Endothelial cell of umbilical vein (primary cell): ENCODE data around the gene KCNK16. TPM values are rescaled to one million over a fixed set of nuclear protein-coding genes. Genes with fewer than 3 reads are reported as not detected.

Experiments
- BruUV-seq: library from RNA; stranded (reverse); fragments of 400-500 nt; replicated peaks from 2 replicates; lab custom pipeline; 2021; lab: Mats Ljungman, UMichigan
- CTCF ChIA-PET: fragments of 300-600, 350-600 bp; sonication (Branson Sonifier 250); formaldehyde crosslinking; loops from one replicate; lab custom pipeline; 2021; ENCODE audit warnings: antibody characterized with exemption, inconsistent platforms; lab: Charles Lee
- POLR2A ChIA-PET: fragments of 300-600, 350-600 bp; sonication (Branson Sonifier 250); formaldehyde crosslinking; loops from one replicate; lab custom pipeline; 2021; ENCODE audit warnings: antibody characterized with exemption, inconsistent platforms; lab: Charles Lee
- DNase-seq: peaks from one replicate; pipeline ENCODE4 v3.0.0-alpha.2; 2011; ENCODE audit warnings: low read depth, low spot score
- FAIRE-seq: peaks from 2 replicates; lab custom pipeline; 2011; peaks lifted over from hg19 to GRCh38; lab: Jason Lieb, UNC
- H2AFZ ChIP-seq: 2 replicates; pipeline ENCODE4 v1.6.0; 2012; ENCODE audit warnings: low read depth, low read length, control low read depth, inconsistent platforms
- H3K27ac ChIP-seq: 2 replicates; pipeline ENCODE4 v1.5.1; 2011; ENCODE audit warnings: low read depth, mild to moderate bottlenecking, control low read depth, low read length, moderate library complexity; ENCODE audit not compliant: insufficient read depth
- H3K27me3 ChIP-seq, 2 experiments: 2 replicates each; pipeline versions ENCODE4 v1.6.0 to v1.6.1; 2011; ENCODE audit warnings: low read length in 2 of 2, mixed read lengths in 1 of 2; ENCODE audit not compliant: control insufficient read depth in 2 of 2, insufficient read depth in 2 of 2
- H3K36me3 ChIP-seq, 2 experiments: 2 replicates in 1 of 2; 3 replicates in 1 of 2; pipeline ENCODE4 v1.5.1; 2011; ENCODE audit warnings: low read length in 2 of 2, mild to moderate bottlenecking in 1 of 2, moderate library complexity in 1 of 2; ENCODE audit not compliant: control insufficient read depth in 2 of 2, insufficient read depth in 2 of 2; ENCODE audit errors: extremely low read depth in 1 of 2
- H3K4me1 ChIP-seq: 3 replicates; pipeline ENCODE4 v1.5.1; 2011; ENCODE audit warnings: mild to moderate bottlenecking, low read length; ENCODE audit not compliant: control insufficient read depth, insufficient read depth; ENCODE audit errors: extremely low read depth
- H3K4me2 ChIP-seq: 2 replicates; pipeline ENCODE4 v1.6.1; 2011; ENCODE audit warnings: low read length, control low read depth, mixed read lengths; ENCODE audit not compliant: insufficient read depth
- H3K4me3 ChIP-seq, 3 experiments: fragments of 200-600 bp in 1 of 3; sonication (generic), shearing (Covaris generic) in 1 of 3; replicated peaks in 1 of 3; 2 replicates each; pipeline ENCODE4 v1.5.1; 2011 to 2016; ENCODE audit warnings: control low read depth in 3 of 3, low read length in 3 of 3, mild to moderate bottlenecking in 2 of 3, inconsistent platforms in 1 of 3, low read depth in 1 of 3, moderate library complexity in 1 of 3; ENCODE audit not compliant: insufficient read depth in 1 of 3
- H3K79me2 ChIP-seq: 2 replicates; pipeline ENCODE4 v1.6.0; 2012; ENCODE audit warnings: low read length, inconsistent platforms; ENCODE audit not compliant: control insufficient read depth, insufficient read depth
- H3K9ac ChIP-seq: replicated peaks from 2 replicates; pipeline ENCODE3; 2011; ENCODE audit warnings: low read length, control low read depth; ENCODE audit not compliant: insufficient read depth; ENCODE audit errors: extremely low read depth
- H3K9me1 ChIP-seq: replicated peaks from 3 replicates; pipeline ENCODE4 v1.6.0; 2011; ENCODE audit warnings: mild to moderate bottlenecking, low read length; ENCODE audit not compliant: control insufficient read depth, insufficient read depth; ENCODE audit errors: extremely low read depth
- H3K9me3 ChIP-seq: replicated peaks from 2 replicates; pipeline ENCODE4 v1.5.1; 2012; ENCODE audit warnings: low read length, inconsistent platforms; ENCODE audit not compliant: control insufficient read depth, insufficient read depth
- H4K20me1 ChIP-seq: replicated peaks from 2 replicates; pipeline ENCODE3; 2011; ENCODE audit warnings: mild to moderate bottlenecking, low read length; ENCODE audit not compliant: control insufficient read depth, insufficient read depth; ENCODE audit errors: extremely low read depth
- EZH2 ChIP-seq: IDR thresholded peaks from 2 replicates; pipeline ENCODE4 v1.6.1; 2012; ENCODE audit warnings: borderline replicate concordance, low read depth, mild to moderate bottlenecking, moderate library complexity, low read length, inconsistent platforms; ENCODE audit not compliant: severe bottlenecking
- GATA2 ChIP-seq: IDR thresholded peaks from 2 replicates; pipeline ENCODE4 v1.7.0; 2011; ENCODE audit warnings: low read depth, mild to moderate bottlenecking, moderate library complexity, mixed read lengths, low read length; ENCODE audit not compliant: insufficient read length, insufficient read depth
- JUN ChIP-seq: IDR thresholded peaks from 2 replicates; pipeline ENCODE4 v1.6.1; 2011; ENCODE audit warnings: borderline replicate concordance, low read depth; ENCODE audit not compliant: insufficient read length, insufficient read depth
- MAX ChIP-seq: IDR thresholded peaks from 2 replicates; pipeline ENCODE4 v1.6.1; 2011; ENCODE audit not compliant: insufficient read depth, insufficient read length
- POLR2A ChIP-seq: IDR thresholded peaks from 2 replicates; pipeline ENCODE4 v1.6.1; 2012; ENCODE audit warnings: low read depth, mild to moderate bottlenecking, control low read depth, low read length
- POLR2AphosphoS5 ChIP-seq: IDR thresholded peaks from 2 replicates; pipeline ENCODE4 v1.6.1; 2012; ENCODE audit warnings: low read depth, mild to moderate bottlenecking, control low read depth, low read length, moderate library complexity; ENCODE audit not compliant: insufficient read depth
- dilution Hi-C: fragments of 300-500 bp; cut with MboI; formaldehyde crosslinking; loops from one replicate; pipeline ENCODE4 v1.15.0; 2019; ENCODE audit warnings: low sequenced_read_pairs; ENCODE audit not compliant: extremely low pct_ligation_motif_present
- intact Hi-C: fragments of 100-400 bp; cut with micrococcal nuclease; formaldehyde crosslinking; loops from one replicate; pipeline ENCODE4 v1.10.0; 2022
- polyA plus RNA-seq, 4 experiments: library from polyadenylated mRNA; depleted of rRNA in 3 of 4; stranded (reverse) in 3 of 4; unstranded in 1 of 4; fragments of >200 nt; gene quantifications; 2 replicates each; pipeline versions ENCODE4 v1.2.1 to v1.2.3, GENCODE V29; 2011 to 2012; ENCODE audit warnings: missing spikeins in 1 of 4
- total RNA-seq: library from RNA; stranded (reverse); gene quantifications from 2 replicates; pipeline ENCODE4 v1.2.3, GENCODE V29; 2021
- TF ChIP-seq, protein P1 (sequence below), 2 donors: IDR thresholded peaks; 1 replicate in 1 of 2; 2 replicates in 1 of 2; pipeline ENCODE4 v1.5.1; 2011; ENCODE audit warnings: low read length in 2 of 2, mild to moderate bottlenecking in 2 of 2, moderate library complexity in 2 of 2, control low read depth in 1 of 2, inconsistent platforms in 1 of 2, low read depth in 1 of 2; ENCODE audit not compliant: insufficient read depth in 1 of 2; ENCODE audit errors: extremely low read depth in 1 of 2

KCNK16 gene
- total and polyA plus RNA-seq, 2 donors (not counting 3 experiments of a cell fraction or from before 2014, with no cell fraction given) = not detected

DNA sequence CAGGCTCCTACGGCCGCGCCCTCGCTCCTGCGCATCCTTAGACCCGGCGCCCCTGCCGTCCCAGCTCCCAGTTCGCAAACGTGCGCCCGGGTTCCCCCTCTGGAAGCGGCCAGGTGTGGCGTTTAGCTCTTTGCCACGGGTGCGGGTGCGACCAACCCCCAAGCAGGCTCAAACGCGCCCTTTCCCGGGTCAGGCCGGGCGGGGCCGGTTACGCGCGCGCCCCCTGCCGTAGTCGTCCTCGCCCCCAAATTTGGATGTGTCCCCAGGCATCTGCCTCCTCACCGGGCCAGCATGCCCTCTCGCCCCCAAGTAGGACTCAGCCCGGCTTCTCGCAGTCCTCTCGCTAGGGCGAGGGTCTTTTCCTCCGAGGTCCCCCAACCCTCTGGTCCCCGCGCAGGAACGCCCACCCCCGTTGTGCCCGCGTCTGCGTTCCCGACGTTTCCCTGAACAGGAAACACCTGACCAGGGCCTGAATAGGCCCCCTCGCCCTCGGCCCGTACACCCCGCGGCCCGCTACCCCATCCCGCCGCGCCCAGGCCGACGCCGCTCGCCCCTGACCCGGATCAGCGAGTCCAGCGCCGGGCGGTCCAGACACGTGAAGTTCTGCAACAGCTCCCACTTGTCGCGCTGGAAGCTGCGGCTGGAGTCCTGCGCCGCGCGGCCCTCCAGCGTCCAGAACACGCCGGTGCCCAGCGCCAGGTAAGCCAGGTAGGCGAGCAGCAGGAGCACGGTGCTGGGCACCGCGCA is 8.8 kb downstream of the KCNK16 start:
- ChIA-PET CTCF (interaction anchor here (0.8 to 1.3 kb wide), 2 partner anchors 12 to 148 kb away, joined by 3 read pairs; no protein-coding TSS in a partner anchor), POLR2A (no interaction called here)
- Histone ChIP-seq H4K20me1 (no peaks in the 10 kb centered on the region), H3K9me1 (no peaks in the 10 kb centered on the region), H3K27me3 (peaks cover 19 to 24% of the 10 kb centered on the region in 2 experiments), H3K4me2 (no peak overlapping the region), H3K27ac (no peak overlapping the region), H3K9me3 (no peaks in the 10 kb centered on the region), H2AFZ (no peak overlapping the region), H3K4me3 (no peak overlapping the region), H3K36me3 (no peaks in the 10 kb centered on the region), H3K4me1 (no peaks in the 10 kb centered on the region), H3K79me2 (no peaks in the 10 kb centered on the region), H3K9ac (no peak overlapping the region)
- TF ChIP-seq POLR2AphosphoS5 (no peak), GATA2 (no peak), MAX (no peak), JUN (no peak), EZH2 (no peak), POLR2A (no peak)
- TF ChIP-seq, protein P1, sequence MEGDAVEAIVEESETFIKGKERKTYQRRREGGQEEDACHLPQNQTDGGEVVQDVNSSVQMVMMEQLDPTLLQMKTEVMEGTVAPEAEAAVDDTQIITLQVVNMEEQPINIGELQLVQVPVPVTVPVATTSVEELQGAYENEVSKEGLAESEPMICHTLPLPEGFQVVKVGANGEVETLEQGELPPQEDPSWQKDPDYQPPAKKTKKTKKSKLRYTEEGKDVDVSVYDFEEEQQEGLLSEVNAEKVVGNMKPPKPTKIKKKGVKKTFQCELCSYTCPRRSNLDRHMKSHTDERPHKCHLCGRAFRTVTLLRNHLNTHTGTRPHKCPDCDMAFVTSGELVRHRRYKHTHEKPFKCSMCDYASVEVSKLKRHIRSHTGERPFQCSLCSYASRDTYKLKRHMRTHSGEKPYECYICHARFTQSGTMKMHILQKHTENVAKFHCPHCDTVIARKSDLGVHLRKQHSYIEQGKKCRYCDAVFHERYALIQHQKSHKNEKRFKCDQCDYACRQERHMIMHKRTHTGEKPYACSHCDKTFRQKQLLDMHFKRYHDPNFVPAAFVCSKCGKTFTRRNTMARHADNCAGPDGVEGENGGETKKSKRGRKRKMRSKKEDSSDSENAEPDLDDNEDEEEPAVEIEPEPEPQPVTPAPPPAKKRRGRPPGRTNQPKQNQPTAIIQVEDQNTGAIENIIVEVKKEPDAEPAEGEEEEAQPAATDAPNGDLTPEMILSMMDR (IDR thresholded peaks at IDR 0.05; ENCODE audit: extremely low read depth in 1 of 2, insufficient read depth in 1 of 2, low read depth in 1 of 2, low read length in 2 of 2) = no peak
- FAIRE-seq (no peak), DNase-seq (no peak)
- dilution Hi-C loops (no loop called here), intact Hi-C loops (no loop called here)
- no TSS peak for BruUV-seq
